Endodermal cell (in vitro differentiated cells): ENCODE data around the gene TMEM44. TPM values are rescaled to one million over a fixed set of nuclear protein-coding genes. Genes with fewer than 3 reads are reported as not detected.
"Not testable (repeated sequence)": the region's sequence is repeated elsewhere in the genome, so short reads cannot be mapped to it uniquely, and the experiment has no call there.

ENCODE experiments used
- DNase-seq: peaks from one replicate; pipeline ENCODE4 v3.0.0-alpha.2; 2017
- H3K27ac ChIP-seq: 2 replicates; pipeline ENCODE4 v1.5.1; 2013; ENCODE audit warnings: mild to moderate bottlenecking, low read depth, low read length, moderate library complexity
- H3K27me3 ChIP-seq: 2 replicates; pipeline ENCODE4 v1.6.1; 2013; ENCODE audit warnings: mild to moderate bottlenecking, low read length, moderate library complexity; ENCODE audit not compliant: insufficient read depth, control insufficient read depth, poor library complexity, severe bottlenecking
- H3K36me3 ChIP-seq: 2 replicates; pipeline ENCODE4 v1.7.0; 2013; ENCODE audit warnings: mild to moderate bottlenecking, low read length, moderate library complexity; ENCODE audit not compliant: control insufficient read depth, insufficient read depth
- H3K4me1 ChIP-seq: one replicate; pipeline ENCODE4 v1.7.0; 2013; ENCODE audit warnings: low read length; ENCODE audit not compliant: control insufficient read depth, insufficient read depth
- H3K4me3 ChIP-seq: 2 replicates; pipeline ENCODE4 v1.5.1; 2013; ENCODE audit warnings: mild to moderate bottlenecking, low read length, moderate library complexity
- H3K9ac ChIP-seq: 2 replicates; pipeline ENCODE4 v1.6.1; 2013; ENCODE audit warnings: mild to moderate bottlenecking, low read length, moderate library complexity; ENCODE audit not compliant: poor library complexity, severe bottlenecking; ENCODE audit errors: extremely low read depth
- H3K9me3 ChIP-seq: 2 replicates; pipeline ENCODE4 v1.6.1; 2013; ENCODE audit warnings: mild to moderate bottlenecking, low read length, moderate library complexity; ENCODE audit not compliant: control insufficient read depth
- H3K27ac Mint-ChIP-seq: 2 replicates; pipeline ENCODE4 v1.8.0; 2020; ENCODE audit warnings: mixed read lengths
- H3K27me3 Mint-ChIP-seq: 2 replicates; pipeline ENCODE4 v1.8.0; 2021; ENCODE audit warnings: mild to moderate bottlenecking, mixed read lengths; ENCODE audit not compliant: insufficient read depth
- H3K36me3 Mint-ChIP-seq: 2 replicates; pipeline ENCODE4 v1.8.0; 2020; ENCODE audit warnings: low read depth, mixed read lengths
- H3K4me1 Mint-ChIP-seq: 2 replicates; pipeline ENCODE4 v1.8.0; 2020; ENCODE audit warnings: mixed read lengths
- H3K4me3 Mint-ChIP-seq: 2 replicates; pipeline ENCODE4 v1.8.0; 2020; ENCODE audit warnings: mild to moderate bottlenecking, moderate library complexity, mixed read lengths
- H3K9me3 Mint-ChIP-seq: 2 replicates; pipeline ENCODE4 v1.8.0; 2020; ENCODE audit warnings: mild to moderate bottlenecking, mixed read lengths
- CTCF ChIP-seq: fragments of 200-600 bp; sonication (generic); conservative IDR thresholded peaks from 2 replicates; pipeline ENCODE4 v1.5.0; 2021; ENCODE audit warnings: antibody characterized with exemption, mild to moderate bottlenecking
- WGBS, 2 experiments: methylation state at CpG; one replicate each; pipeline versions ENCODE4 v1.1.5 to v1.1.7; 2013; ENCODE audit warnings: missing lambda C conversion rate in 2 of 2, mixed read lengths in 1 of 2; ENCODE audit not compliant: insufficient coverage in 1 of 2, insufficient read length in 1 of 2; 5-methylcytosine and 5-hydroxymethylcytosine counted together
- total RNA-seq, 2 donors: library from RNA; stranded (reverse); fragmentation: NEBNext Ultra II Directional in 1 of 2; extraction: Animal tissue kit (Norgen Biotek cat#: 25700) in 1 of 2; gene quantifications; 2 replicates in 1 of 2; 3 replicates in 1 of 2; pipeline ENCODE4 v1.2.1, GENCODE V29; 2021

Gene TMEM44
- total RNA-seq, 2 donors from 2014 or later = 31.0 to 34.4 TPM

GRCh38 chr3:194548346-194549321 lies 84.6 kb downstream of the TMEM44 start:
- H3K4me1 ChIP-seq = peaks cover 6% of the 10 kb centered on the region
- 93 to 96% methylated on average over 11 to 16 of the region's 16 CpGs for WGBS, 2 experiments
- Mint-ChIP-seq H3K27me3 (no peaks in the 10 kb centered on the region), H3K27ac (no peak overlapping the region), H3K4me3 (no peak overlapping the region), H3K36me3 (peaks cover 6% of the 10 kb centered on the region), H3K4me1 (peaks cover 6% of the 10 kb centered on the region), H3K9me3 (peaks cover 18% of the 10 kb centered on the region)
- DNase-seq = no peak
- H3K27me3 ChIP-seq = no peaks in the 10 kb centered on the region
- H3K9me3 ChIP-seq = peaks cover 7% of the 10 kb centered on the region
- H3K4me3 ChIP-seq = no peak overlapping the region
- no peak for TF ChIP-seq CTCF
- no peak overlapping the region for H3K27ac ChIP-seq
- H3K9ac ChIP-seq = no peak overlapping the region
- no peaks in the 10 kb centered on the region for H3K36me3 ChIP-seq

GRCh38 chr3:194547042-194547441 lies 86.2 kb downstream of the TMEM44 start:
- H3K9ac ChIP-seq = no peak overlapping the region
- H3K9me3 ChIP-seq = peaks cover 7% of the 10 kb centered on the region
- no peak for TF ChIP-seq CTCF
- Mint-ChIP-seq H3K9me3 (peaks cover 18% of the 10 kb centered on the region), H3K4me3 (no peak overlapping the region), H3K36me3 (peaks cover 6% of the 10 kb centered on the region), H3K27me3 (no peaks in the 10 kb centered on the region), H3K4me1 (peaks cover 6% of the 10 kb centered on the region), H3K27ac (no peak overlapping the region)
- no peaks in the 10 kb centered on the region for H3K27me3 ChIP-seq
- 72 to 75% methylated on average over 1 to 3 of the region's 3 CpGs for WGBS, 2 experiments
- peaks cover 6% of the 10 kb centered on the region for H3K4me1 ChIP-seq
- no peak for DNase-seq
- H3K36me3 ChIP-seq = no peaks in the 10 kb centered on the region
- no peak overlapping the region for H3K27ac ChIP-seq
- H3K4me3 ChIP-seq = no peak overlapping the region

GRCh38 chr3:194545538-194545937 lies 87.7 kb downstream of the TMEM44 start:
- peaks cover 18% of the 10 kb centered on the region for H3K9me3 Mint-ChIP-seq
- not testable (repeated sequence) for H3K4me1 ChIP-seq, DNase-seq, H3K4me3 ChIP-seq, H3K4me3 Mint-ChIP-seq, H3K9ac ChIP-seq, H3K9me3 ChIP-seq, H3K4me1 Mint-ChIP-seq, H3K27me3 Mint-ChIP-seq, H3K27me3 ChIP-seq, H3K36me3 Mint-ChIP-seq, H3K27ac ChIP-seq, H3K36me3 ChIP-seq, H3K27ac Mint-ChIP-seq
- 91 to 95% methylated on average over 6 to 7 of the region's 7 CpGs for WGBS, 2 experiments
